ENCODE measurements around the gene DNASE1L1.

The DNASE1L1 gene

DNA sequence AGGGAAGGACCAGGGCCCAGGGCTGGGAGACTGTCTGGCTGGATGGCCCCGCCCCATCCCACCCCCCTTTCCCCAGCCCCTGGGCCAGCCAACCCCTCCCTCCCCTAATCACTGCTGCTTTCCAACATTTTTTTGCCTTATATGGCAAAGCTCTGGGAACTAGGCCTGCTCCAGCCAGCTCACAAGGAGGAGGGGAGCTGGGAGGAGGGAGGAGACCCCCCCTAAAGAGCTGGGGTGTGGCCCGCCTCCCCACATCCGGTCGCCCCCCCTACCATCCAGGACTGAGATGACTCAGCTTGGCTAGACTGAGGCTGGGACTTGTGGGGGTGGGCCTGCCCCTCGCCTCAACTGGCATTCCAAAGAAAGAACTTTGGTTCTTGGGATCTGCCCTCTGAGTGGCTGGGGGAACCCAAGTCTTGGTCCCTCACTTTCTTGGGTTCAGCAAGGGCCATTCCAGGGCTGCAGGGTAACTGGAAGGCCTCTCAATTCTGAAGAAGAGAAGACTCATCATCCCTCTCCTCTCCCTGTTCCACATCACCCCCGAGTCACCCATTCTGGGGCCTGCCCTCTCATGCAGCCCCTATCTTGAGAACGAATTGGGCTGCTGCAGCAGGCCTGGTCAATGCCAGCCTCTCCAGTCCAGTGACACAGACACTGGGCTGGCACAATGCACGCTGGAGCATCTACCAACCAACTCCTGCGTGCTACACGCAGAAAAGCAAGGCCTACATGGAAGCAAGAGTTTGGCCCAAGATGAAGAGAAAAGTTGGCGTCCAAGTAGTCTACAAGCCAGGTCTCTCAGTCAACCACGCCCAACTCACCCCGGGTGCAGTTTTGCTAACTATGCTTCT is 39.4 kb downstream of the DNASE1L1 start:
- in situ Hi-C loops (cut with HindIII; ENCODE audit: low sequenced_read_pairs), result no loop called here

DNA sequence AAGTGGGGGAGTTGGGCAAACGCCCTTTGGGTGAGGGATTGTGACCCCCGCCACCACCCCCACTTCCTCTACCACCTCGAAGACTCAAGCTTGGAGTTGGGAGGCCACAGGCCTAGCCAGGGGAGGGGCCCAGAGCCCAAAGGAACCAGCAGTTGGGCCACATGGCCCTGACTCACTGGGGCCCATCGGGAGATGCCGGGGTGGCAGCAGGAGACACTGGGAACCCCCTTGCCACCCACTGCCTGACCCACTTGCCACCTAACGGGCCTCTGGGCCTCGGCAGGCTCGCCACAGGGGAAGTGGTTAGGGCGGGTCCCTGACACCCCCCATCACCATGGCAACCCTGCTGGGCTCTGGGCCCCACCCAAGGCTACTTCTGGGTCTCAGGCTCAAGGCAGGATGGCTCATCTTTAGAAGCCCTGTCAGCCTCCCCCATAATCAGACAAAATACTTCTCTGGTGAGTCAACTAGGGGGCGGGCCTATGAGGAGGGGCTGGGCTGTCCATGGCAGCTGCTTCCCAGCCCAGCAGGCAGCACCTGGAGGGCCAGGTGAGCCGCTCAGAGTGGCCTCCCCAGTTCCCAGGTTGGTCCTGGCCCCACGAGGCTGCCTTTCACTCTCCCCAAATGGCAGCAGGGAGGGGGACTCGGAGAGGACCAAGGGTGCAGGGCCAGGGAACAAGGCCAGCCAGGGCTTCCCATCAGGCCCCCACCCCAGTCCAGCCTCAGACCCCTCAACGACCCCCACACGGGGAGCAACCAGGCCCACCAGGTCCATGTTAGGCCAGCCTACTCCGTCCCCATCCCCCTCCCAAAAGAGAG is 40.2 kb downstream of the DNASE1L1 start:
- in situ Hi-C loops (cut with HindIII; ENCODE audit: low sequenced_read_pairs), result no loop called here

DNA sequence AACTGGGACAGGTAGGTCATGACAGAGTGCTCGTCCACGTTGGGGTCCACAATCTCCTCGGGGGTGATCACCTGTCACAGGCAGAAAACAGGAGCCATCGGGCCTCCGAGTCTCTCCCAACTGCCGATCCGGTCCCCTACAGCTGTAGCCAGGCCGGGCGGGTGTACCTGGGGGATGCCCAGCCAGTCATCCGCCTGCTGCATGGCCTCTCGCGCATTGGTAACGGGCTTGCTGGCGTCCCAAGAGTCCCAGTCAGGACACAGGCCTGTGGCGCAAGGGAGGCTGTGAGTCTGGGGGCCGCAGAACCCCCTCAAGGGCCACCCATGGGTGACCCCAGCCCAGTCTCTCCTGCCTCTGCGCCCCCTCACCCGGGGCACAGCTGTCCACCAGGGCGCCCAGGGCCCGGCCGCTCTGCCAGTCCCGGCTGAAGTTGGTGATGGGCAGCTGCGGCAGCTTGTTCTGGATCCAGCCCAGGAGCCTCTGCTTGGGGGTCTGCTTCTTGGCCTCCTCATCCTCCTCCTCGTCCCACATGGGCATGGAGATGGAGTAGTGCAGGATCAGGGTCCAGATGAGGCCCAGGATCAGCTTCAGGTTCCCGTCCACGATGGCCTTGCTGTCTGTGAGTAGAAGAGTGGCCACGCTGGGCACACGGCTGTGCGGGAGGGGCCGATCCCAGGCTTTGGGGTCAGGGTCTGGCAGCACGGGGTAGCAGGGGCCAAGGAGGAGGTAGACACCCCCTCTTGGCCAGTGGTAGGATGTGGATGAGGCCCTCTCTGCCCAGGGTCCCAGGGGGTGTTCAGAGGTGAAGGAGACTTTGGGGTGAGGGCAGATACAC is 41.4 kb downstream of the DNASE1L1 start:
- in situ Hi-C loops (cut with HindIII; ENCODE audit: low sequenced_read_pairs), result no loop called here

DNA sequence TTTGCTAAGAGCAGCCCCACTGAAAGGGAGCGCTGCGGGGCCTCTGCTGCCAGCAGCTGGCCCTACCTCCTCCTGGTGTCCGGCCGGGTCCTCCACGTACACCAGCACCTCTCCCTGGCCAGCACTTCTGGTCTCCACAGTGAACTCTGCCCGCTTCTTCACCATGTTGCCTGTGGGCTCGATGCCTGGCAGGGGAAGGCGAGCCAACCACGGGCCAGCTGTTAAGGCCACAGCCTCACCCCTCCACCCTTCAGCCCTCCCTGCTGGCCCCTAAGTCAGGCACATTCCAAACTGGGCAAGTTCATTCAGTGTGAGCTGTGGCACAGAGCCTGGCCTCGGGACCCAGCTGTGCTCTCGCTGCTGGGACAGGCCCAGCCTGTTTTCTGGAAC is 42.4 kb downstream of the DNASE1L1 start:
- in situ Hi-C loops (cut with HindIII; ENCODE audit: low sequenced_read_pairs), result no loop called here

DNA sequence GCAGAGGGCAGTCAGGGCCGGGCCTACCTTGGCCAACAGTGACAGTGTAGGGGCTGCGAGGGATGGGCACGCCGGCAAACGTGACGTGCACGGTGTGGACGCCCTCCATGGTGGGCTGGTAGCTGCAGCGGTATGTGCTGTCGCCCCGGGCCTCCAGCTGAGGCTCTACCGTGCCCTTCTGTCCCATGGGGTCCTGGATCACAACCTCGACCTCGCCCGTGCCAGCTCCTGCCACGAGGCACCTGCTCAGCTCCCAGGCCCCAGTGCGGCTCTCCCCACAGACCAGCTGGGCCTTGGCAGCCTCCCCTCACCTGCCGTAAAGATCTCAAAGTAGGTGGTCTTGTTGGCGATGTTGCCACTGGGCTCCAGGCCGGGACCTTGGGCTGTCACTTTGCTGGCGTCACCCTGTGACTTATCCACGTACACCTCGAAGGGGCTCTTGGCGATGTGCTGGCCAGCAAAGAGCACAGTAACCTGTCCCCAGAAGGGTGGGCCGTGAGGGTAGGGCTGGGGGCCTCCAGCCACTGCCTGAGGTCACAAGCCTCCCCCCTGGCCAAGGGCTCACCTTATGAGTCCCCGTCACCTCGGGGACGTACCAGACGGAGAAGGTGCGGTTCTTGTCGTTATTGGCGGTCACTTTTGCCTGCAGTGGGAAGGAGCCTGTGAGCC is 42.9 kb downstream of the DNASE1L1 start:
- in situ Hi-C loops (cut with HindIII; ENCODE audit: low sequenced_read_pairs), result no loop called here

DNA sequence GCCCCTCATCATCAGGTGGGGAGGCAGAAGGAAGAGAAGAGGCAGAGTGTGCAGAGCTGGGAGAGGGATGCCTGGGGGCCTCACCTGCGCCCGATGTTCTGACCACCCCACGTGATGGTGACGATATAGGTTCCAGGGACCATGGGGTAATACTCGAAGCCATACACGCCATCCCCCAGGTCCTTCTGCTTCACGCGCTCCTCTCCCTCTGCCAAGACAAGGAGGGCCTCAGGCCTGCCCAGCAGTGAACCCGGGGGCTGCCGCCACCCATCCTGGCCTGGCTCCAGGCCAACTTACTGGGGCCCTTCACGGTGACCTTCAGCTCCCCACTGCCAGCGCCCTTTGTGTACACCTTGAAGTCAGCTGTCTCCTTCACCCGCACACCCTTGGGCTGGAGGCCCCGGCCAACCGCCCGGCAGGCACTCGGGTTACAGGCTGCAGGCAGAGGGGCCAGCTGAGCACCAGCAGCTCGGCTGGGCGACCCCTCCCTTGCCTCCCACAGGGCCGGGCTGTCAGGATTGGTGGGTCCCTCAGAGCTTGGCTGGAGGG is 43.9 kb downstream of the DNASE1L1 start:
- in situ Hi-C loops (cut with HindIII; ENCODE audit: low sequenced_read_pairs), result no loop called here

DNA sequence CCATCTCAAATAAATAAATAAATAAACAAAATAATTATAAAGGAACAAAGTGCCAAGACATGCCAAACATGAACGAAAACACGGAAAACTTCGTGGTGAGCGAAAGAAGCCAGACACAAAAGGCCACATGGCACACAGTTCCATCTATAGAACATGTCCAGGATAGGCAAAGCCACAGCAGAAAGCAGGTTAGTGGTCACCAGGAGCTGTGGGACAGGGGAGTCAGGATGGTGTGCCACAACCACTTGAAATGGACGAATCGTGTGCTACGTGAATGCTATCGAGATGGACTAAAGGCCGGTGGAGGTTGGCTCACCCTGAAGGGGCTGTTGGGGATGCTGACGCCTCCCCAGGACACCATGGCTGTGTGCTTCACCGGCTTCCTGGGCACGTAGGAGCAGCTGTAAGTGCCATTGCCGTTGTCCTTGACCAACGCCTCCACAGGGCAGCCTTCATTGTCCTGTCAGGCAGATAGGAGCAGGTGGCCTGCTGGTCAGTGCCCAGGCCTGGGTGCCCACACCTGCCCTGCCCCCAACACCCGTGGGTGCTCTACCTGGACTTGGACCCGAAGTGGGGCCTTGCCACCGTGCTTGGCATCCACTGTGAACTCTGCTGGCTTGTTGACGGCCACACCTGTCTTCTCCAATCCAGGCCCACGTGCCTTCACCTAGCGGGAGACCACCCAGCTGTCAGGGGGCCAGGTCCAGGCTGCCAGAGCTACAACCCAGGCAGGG is 45.2 kb downstream of the DNASE1L1 start:
- in situ Hi-C loops (cut with HindIII; ENCODE audit: low sequenced_read_pairs), result no loop called here

DNA sequence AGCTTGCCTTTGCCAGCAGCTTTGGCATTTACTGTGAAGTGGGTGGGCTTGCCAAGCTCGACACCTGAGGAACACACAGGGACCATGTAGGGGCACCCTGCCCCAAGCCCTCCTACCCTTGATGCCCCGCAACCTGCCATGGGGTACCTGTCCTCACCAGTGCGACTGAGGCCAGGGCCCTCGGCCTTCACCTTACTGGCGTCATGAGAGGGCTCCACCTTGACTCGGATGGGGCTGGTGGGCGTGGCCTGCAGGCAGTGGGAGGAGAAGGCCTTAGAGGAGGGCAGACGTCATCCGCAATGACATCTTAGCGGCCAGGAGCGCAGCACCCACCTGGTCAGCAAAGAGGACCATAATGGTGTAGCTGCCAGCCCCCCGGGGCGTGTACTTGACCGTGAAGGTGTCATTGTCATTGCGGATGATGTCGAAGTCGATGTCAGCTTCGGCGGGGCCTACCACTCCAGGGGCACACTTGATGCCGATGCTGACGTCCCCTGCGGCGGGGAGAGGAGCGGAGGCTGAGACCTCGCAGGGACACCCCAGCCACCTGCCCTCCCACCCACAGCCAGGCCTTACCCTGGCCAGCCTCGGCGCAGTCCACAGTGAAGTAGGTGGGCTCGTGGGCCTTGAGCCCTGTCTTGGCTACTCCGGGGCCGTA is 46.8 kb downstream of the DNASE1L1 start:
- in situ Hi-C loops (cut with HindIII; ENCODE audit: low sequenced_read_pairs), result no loop called here

DNA sequence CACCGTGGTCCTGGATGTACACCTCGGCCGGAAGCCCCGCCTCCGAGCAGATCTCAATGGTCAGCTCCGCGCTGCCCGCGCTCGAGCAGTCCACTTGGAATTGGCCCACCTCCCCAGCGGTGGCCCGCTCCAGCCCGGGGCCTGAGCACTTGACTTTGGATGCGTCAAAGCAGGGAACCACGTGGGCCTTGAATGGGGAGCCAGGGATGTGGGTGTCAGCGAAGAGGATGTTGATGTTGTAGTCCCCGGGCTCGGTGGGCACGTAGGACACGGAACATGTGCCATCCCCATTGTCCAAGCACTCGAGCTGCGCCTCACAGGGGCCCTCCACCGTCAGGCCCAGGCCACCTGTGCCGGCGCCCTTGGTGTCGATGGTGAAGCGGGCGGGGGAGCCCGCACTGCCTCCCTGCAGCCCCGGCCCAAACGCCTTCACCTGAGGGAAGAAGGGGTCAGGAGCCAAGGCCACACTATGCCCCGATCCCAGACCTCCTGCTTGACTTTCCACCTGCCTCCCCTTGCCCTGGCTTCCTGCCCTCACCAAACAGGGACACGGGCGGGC is 48.8 kb downstream of the DNASE1L1 start:
- in situ Hi-C loops (cut with HindIII; ENCODE audit: low sequenced_read_pairs), result no loop called here

DNA sequence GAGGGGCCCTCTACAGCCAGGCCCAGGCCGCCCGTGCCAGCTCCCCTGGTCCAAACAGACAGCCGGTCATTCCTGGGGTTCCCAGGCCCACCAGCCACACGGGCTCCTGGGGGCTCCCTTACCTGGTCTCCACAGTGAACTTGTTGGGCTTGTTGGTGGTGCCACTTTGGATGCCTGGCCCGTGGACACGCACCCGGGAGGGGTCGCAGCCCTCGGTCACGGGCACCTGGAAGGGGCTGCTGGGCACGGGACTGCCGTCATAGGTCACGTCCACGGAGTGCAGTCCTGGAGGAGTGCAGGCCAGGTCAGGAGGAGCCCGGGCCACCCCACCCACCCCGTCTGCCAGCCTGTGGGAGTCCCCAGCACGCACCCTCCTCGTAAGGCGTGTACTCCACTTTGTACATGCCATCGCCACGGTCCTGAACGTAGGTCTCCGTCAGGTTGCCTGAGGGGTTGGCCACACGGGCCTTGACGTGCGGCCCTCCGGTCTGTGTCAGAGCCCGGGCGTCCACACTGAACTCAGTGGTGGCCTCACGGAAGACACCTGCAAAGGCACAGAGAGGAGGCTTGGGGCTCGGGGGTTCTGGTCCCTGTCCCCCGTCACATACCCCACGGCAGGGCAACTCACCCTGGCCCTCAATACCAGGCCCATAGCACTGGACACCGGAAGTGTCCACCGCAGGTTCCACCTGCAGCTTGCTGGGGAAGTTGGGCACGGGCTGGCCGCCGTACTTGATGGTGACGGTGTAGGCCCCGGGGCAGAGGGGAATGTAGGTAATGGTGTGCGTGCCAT is 49.5 kb downstream of the DNASE1L1 start:
- in situ Hi-C loops (cut with HindIII; ENCODE audit: low sequenced_read_pairs), result no loop called here

DNA sequence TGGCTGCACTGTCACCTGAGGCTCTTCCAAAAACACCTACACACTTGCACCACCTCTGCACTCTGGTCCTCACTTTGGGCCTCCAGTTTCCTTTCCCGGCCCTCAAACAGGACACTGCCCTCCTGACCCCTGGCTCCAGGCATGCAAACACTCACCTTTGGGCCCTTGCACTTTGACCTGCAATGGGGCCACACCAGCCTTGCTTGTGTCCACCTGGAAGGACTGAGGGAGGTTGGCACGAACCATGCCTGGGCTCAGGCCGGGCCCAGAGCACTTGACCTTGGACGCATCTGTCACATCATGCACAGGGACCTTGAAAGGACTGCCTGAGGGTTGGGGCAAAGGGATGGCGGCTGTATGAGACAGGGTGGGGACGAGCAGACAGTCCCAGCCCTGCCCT is 50.2 kb downstream of the DNASE1L1 start:
- in situ Hi-C loops (cut with HindIII; ENCODE audit: low sequenced_read_pairs), result no loop called here

DNA sequence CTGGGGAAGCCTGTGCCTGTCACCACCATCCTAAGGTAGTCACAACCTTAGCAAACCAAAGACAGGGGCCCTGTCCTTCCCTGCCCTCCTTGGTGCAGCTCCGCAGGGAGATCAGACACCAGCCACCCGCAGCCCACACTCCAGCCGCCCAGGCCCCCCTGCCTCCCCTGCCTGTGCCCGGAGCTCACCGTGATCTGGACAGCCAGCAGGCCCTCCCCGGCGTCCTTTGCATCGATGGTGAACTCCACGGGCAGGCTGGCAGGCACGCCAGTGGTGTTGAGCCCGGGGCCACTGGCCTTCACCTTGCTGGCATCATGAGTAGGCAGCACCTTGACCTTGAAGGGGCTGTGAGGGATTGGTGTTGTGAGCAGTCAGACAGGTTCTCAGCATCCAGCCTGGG is 51.0 kb downstream of the DNASE1L1 start:
- in situ Hi-C loops (cut with HindIII; ENCODE audit: low sequenced_read_pairs), result no loop called here

DNA sequence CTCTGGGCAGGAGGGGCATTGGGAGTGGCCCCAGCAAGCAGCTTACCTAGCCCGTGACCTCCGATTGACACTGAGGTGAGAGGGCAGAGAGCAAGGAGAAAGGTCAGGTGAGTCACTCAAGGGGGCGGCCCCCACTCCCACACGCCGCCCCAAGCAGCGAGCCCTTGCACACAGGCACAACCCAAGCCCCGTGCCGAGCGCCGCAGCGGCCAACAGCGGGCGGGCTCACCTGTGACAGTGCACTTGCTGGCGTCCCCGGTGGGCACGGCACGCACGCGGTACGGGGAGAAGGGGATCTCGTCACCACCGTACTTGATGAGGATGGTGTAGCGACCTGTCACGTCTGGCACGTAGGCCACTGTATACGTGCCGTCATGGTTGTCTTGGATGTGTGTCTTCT is 51.8 kb downstream of the DNASE1L1 start:
- in situ Hi-C loops (cut with HindIII; ENCODE audit: low sequenced_read_pairs), result no loop called here

DNA sequence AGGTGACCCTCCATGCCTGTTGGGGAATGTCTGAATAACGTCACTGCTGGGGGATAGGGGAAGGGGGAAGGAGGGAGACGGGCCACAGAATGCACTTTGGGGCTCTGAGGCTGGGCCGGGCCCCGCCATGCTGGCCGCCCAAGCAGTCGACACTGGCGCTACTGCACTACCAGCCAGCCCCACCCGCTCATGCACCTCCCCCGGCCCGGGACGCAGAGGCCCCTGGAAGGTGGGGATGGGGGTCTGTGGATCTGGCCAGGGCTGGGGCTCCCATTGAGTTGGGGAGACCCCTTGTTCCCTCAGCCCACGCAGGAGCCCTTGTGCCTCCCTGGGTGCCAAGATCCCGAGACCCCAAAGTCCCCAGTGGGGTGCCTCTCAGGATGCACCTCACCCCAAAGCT is 52.5 kb downstream of the DNASE1L1 start:
- in situ Hi-C loops (cut with HindIII; ENCODE audit: low sequenced_read_pairs), result no loop called here

DNA sequence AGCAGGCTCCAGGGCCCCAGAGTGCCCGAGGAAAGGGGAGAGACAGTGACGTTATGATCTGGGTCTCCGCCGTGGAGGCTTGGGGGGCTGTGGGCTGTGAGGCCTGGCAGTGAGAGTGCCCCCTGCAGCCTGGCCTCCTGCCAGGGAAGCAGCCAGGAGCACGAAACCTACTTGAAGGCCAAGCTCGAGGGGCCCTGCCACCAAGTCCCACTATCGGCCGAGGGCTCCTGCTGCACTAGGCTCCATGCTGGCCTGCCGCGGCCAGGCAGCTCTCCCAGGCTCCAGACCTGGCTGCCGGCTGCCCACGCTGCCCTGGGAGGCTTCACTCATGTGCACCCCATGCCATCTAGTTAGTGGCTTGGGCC is 53.3 kb downstream of the DNASE1L1 start:
- in situ Hi-C loops (cut with HindIII; ENCODE audit: low sequenced_read_pairs), result no loop called here

DNA sequence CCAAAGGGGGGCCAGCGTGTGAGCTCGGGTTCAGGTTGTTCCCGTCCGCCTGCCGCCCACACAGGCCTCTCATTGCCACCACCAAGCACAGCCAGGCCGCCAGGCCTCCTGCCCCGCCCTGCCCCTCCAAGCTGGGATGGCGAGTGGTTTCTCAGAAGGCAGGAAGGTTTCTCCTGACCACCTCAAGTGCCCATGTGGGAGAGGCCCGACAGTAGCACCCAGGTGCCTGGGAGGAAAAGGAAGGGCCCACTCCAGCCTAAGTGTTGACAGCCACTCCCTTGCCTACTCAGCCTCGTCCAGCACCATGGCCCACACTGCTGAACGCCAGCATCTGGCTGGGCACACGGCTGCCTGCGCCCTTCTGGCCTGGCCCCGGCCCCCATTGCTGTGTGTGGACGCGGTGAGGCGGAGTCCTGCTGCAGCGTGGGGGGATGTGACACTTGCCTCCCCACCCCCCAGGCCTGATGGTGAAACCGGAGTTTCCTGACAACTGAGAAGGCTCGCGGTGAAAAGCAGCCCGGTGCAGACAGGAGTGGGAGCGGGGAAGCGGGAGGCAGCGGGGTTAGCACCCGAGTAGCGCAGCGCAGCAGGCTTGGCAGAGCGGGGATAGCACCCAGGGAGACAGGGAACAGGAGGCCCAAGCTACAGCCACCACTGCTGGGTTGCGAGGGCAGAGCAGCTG is 53.8 kb downstream of the DNASE1L1 start:
- in situ Hi-C loops (cut with HindIII; ENCODE audit: low sequenced_read_pairs), result no loop called here

DNA sequence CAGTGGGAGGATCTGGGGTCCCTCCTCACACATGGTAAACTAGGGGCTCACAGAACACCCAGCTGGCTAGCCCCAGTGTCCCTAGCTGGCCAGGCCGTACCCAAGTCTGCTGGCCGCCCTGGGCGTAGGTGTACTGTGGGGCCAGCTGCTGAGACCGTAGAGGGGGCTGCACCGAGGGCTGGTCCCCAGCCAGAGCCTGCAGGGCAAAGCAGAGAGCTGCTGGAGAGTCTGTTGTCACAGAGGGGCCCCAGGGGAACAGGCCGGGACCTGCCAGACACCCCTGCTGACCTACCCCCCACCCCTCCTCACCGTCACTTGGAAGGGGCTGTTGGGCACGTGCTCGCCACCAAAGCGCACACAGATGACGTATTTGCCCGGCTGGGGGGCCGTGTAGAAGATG is 54.5 kb downstream of the DNASE1L1 start:
- in situ Hi-C loops (cut with HindIII; ENCODE audit: low sequenced_read_pairs), result no loop called here

DNA sequence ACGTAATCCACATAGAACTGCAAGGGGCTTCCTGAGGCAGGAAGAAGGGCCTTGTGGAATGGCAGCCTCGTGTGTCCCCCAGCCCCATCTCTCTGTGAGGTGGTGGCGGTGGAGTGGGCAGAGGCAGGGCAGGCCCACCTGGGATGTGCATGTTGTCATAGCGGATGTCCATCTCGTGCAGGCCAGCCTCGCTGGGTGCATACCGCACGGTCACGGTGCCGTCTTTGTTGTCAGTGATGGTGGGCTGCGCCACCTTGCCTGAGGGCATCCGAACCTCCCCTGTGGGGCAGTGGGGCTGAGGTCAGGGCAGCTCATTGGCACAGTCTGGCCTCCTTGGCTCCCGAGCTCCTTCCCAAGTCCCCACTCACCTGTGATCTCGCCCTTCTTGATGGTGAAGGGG is 55.0 kb downstream of the DNASE1L1 start:
- in situ Hi-C loops (cut with HindIII; ENCODE audit: low sequenced_read_pairs), result no loop called here
